MM.1S (cell line): ENCODE measurements around the gene NETO1.

Experiments used
- CTCF ChIP-seq: fragments of 300-600 bp; sonication (generic); IDR thresholded peaks from 2 replicates; pipeline ENCODE4 v1.5.1; 2016; ENCODE audit warnings: antibody characterized with exemption, low read length, mixed read lengths
- EZH2phosphoT487 ChIP-seq: fragments of 300-600 bp; sonication (generic); IDR thresholded peaks from 2 replicates; pipeline ENCODE4 v1.6.1; 2018; ENCODE audit warnings: antibody characterized with exemption, low read length

- TF ChIP-seq EZH2phosphoT487 (no peak), CTCF (no peak)
Measured at GRCh38 chr18:72727038-72727655, 140.6 kb downstream of the NETO1 start.
